Esophagus squamous epithelium (tissue), 4 donors: ENCODE measurements around the gene GRK2.
A peak's percentile ranks its signal among the peaks of the same experiment; 100 is the strongest.

Experiments
- POLR2A ChIP-seq, 4 donors: fragments of 450-650 bp; IDR thresholded peaks; one replicate each; pipeline ENCODE4 v1.6.1; 2017; ENCODE audit warnings: antibody characterized with exemption in 4 of 4, mild to moderate bottlenecking in 4 of 4, moderate library complexity in 3 of 4
- TF ChIP-seq, protein P1 (sequence below), 6 experiments: fragments of 450-650 bp in 4 of 6; fragments of 200-600 bp in 2 of 6; sonication (generic) in 2 of 6; IDR thresholded peaks; one replicate each; pipeline ENCODE4 v1.5.1; 2016 to 2019; ENCODE audit warnings: antibody characterized with exemption in 6 of 6, mild to moderate bottlenecking in 4 of 6, moderate library complexity in 4 of 6

DNA sequence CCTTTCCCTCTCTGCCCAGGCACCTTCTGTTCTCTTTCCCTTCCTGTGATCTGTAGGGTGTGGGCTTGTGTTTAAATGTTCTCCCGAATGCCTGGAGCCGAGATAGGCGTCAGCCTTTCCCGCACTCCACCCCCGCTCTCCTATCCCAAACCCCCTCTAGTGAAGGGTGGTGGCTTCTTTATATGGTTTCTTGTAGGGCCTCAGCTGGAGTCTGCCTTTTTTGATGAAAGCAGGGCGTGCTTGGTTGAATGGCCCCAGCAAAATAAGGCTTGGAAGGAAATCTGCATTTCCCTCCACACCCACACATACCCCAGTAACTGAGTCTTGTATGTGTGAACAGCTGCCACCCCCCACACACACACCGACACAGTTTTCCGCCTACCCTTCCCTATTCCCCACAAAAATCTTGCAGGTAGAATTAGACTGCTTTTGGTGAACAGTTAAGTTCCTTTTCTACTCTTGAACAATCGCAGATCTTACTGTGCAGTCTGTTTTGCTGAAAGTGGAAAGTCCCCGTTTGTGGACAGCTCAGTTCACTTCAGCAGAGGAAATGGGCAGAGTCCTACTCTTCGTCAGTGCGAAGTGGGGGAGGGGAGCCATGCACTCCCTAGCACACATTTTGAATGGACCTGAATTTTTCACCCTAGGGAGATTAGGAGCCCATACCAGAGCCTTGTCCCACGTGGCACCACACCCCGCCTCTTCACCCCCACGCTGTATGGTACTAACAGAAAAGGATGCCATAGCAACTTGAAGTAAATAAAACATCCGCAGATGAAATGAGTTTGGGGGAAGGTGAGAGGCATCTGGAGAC is 25.5 kb upstream of the GRK2 start:
- TF ChIP-seq, protein P1, sequence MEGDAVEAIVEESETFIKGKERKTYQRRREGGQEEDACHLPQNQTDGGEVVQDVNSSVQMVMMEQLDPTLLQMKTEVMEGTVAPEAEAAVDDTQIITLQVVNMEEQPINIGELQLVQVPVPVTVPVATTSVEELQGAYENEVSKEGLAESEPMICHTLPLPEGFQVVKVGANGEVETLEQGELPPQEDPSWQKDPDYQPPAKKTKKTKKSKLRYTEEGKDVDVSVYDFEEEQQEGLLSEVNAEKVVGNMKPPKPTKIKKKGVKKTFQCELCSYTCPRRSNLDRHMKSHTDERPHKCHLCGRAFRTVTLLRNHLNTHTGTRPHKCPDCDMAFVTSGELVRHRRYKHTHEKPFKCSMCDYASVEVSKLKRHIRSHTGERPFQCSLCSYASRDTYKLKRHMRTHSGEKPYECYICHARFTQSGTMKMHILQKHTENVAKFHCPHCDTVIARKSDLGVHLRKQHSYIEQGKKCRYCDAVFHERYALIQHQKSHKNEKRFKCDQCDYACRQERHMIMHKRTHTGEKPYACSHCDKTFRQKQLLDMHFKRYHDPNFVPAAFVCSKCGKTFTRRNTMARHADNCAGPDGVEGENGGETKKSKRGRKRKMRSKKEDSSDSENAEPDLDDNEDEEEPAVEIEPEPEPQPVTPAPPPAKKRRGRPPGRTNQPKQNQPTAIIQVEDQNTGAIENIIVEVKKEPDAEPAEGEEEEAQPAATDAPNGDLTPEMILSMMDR (IDR thresholded peaks at IDR 0.05): no peak
- TF ChIP-seq POLR2A (IDR thresholded peaks at IDR 0.05): peak in 2 of 4 donors; percentile 29 to 47
